MCF 10A (cell line): ENCODE measurements around the gene EP400. TPM values are rescaled to one million over a fixed set of nuclear protein-coding genes. Genes with fewer than 3 reads are reported as not detected.
"Not testable (repeated sequence)": the region's sequence is repeated elsewhere in the genome, so short reads cannot be mapped to it uniquely, and the experiment has no call there.

Source experiments
- BruUV-seq: library from RNA; stranded (reverse); fragments of 400-500 nt; replicated peaks from 2 replicates; lab custom pipeline; 2021; lab: Mats Ljungman, UMichigan
- CTCF ChIA-PET: fragments of 300-600 bp; sonication (Branson Sonifier 250); formaldehyde crosslinking; extraction: SDS; loops from one replicate; lab custom pipeline; 2021; ENCODE audit warnings: antibody characterized with exemption, inconsistent platforms; lab: Yijun Ruan, JAX
- POLR2A ChIA-PET: fragments of 300-600, 350-650 bp; sonication (Branson Sonifier 250); formaldehyde crosslinking; extraction: SDS; loops from one replicate; lab custom pipeline; 2020; ENCODE audit warnings: antibody characterized with exemption, inconsistent platforms; lab: Yijun Ruan, JAX
- DNase-seq: peaks from one replicate; pipeline ENCODE4 v3.0.0-alpha.2; 2018; ENCODE audit not compliant: unreplicated experiment
- H3K27ac Mint-ChIP-seq: one replicate; pipeline ENCODE4 v1.8.0; 2022; ENCODE audit warnings: mild to moderate bottlenecking, low read depth, mixed read lengths; ENCODE audit not compliant: unreplicated experiment
- H3K27me3 Mint-ChIP-seq: one replicate; pipeline ENCODE4 v1.8.0; 2022; ENCODE audit warnings: mixed read lengths; ENCODE audit not compliant: insufficient read depth, unreplicated experiment
- H3K36me3 Mint-ChIP-seq: one replicate; pipeline ENCODE4 v1.8.0; 2022; ENCODE audit warnings: mild to moderate bottlenecking, moderate library complexity, mixed read lengths; ENCODE audit not compliant: insufficient read depth, unreplicated experiment
- H3K4me1 Mint-ChIP-seq: one replicate; pipeline ENCODE4 v1.8.0; 2022; ENCODE audit warnings: mixed read lengths; ENCODE audit not compliant: insufficient read depth, unreplicated experiment
- H3K4me3 Mint-ChIP-seq: one replicate; pipeline ENCODE4 v1.8.0; 2022; ENCODE audit warnings: mild to moderate bottlenecking, moderate library complexity, mixed read lengths; ENCODE audit not compliant: unreplicated experiment
- H3K9me3 Mint-ChIP-seq: one replicate; pipeline ENCODE4 v1.8.0; 2022; ENCODE audit warnings: mixed read lengths; ENCODE audit not compliant: unreplicated experiment
- CTCF ChIP-seq: fragments of 200-600 bp; IDR thresholded peaks from one replicate; pipeline ENCODE4 v1.8.0; 2022; ENCODE audit warnings: antibody characterized with exemption, mild to moderate bottlenecking; ENCODE audit not compliant: unreplicated experiment
- intact Hi-C: fragments of 100-400 bp; cut with micrococcal nuclease; formaldehyde crosslinking; loops from 2 replicates; pipeline ENCODE4 v1.14.1; 2022
- total RNA-seq: library from RNA; stranded (reverse); gene quantifications from 2 replicates; pipeline ENCODE4 v1.2.3, GENCODE V29; 2022

EP400 gene
- total RNA-seq, 1 experiment from 2014 or later = 52.4 TPM

- Mint-ChIP-seq H3K27ac (no peak overlapping the region), H3K36me3 (peaks cover 66% of the 10 kb centered on the region), H3K4me3 (no peak overlapping the region), H3K4me1 (peaks cover 5% of the 10 kb centered on the region), H3K27me3 (no peaks in the 10 kb centered on the region), H3K9me3 (no peaks in the 10 kb centered on the region)
- ChIA-PET CTCF (interaction anchor here (1.9 kb wide), 1 partner anchor 19 kb away, joined by 7 read pairs; no protein-coding TSS in a partner anchor), POLR2A (no interaction called here)
- no peak for DNase-seq
- no TSS peak for BruUV-seq
- TF ChIP-seq CTCF = no peak
- intact Hi-C loops = no loop called here
Measured at GRCh38 chr12:131982041-131982440, 32.3 kb downstream of the EP400 start.

- CTCF ChIA-PET = interaction anchor here (1.9 kb wide), 1 partner anchor 18 kb away, joined by 7 read pairs; no protein-coding TSS in a partner anchor
- intact Hi-C loops = no loop called here
Measured at GRCh38 chr12:131983026-131983425, 33.3 kb downstream of the EP400 start.

GRCh38 chr12:131983554-131983953 lies 33.8 kb downstream of the EP400 start:
- ChIA-PET POLR2A (no interaction called here), CTCF (interaction anchor here (0.7 to 1.9 kb wide), 2 partner anchors 17 to 1749 kb away, joined by 3 to 7 read pairs; no protein-coding TSS in a partner anchor)
- BruUV-seq = no TSS peak
- H3K27ac Mint-ChIP-seq = no peak overlapping the region
- H3K36me3 Mint-ChIP-seq = peaks cover 79% of the 10 kb centered on the region
- H3K9me3 Mint-ChIP-seq = no peaks in the 10 kb centered on the region
- intact Hi-C loops = no loop called here
- no peak for DNase-seq
- no peaks in the 10 kb centered on the region for H3K27me3 Mint-ChIP-seq
- H3K4me1 Mint-ChIP-seq = no peaks in the 10 kb centered on the region
- no peak overlapping the region for H3K4me3 Mint-ChIP-seq
- no peak for TF ChIP-seq CTCF

More at GRCh38 chr12:131983026-131983425, 33.3 kb downstream of the EP400 start:
- Mint-ChIP-seq H3K27me3 (no peaks in the 10 kb centered on the region), H3K36me3 (peaks cover 75% of the 10 kb centered on the region), H3K4me1 (no peaks in the 10 kb centered on the region), H3K4me3 (no peak overlapping the region), H3K27ac (no peak overlapping the region), H3K9me3 (no peaks in the 10 kb centered on the region)
- no peak for DNase-seq
- POLR2A ChIA-PET = no interaction called here
- no peak for TF ChIP-seq CTCF
- no TSS peak for BruUV-seq

- no peak for TF ChIP-seq CTCF
- Mint-ChIP-seq H3K4me3 (no peak overlapping the region), H3K9me3 (no peaks in the 10 kb centered on the region), H3K4me1 (no peaks in the 10 kb centered on the region), H3K27me3 (no peaks in the 10 kb centered on the region), H3K36me3 (peaks cover 74% of the 10 kb centered on the region), H3K27ac (no peak overlapping the region)
- ChIA-PET CTCF (interaction anchor here (0.6 to 0.7 kb wide), 2 partner anchors 1067 to 1750 kb away, joined by 3 read pairs; no protein-coding TSS in a partner anchor), POLR2A (interaction anchor here (0.6 kb wide), 1 partner anchor 23 kb away, joined by 4 read pairs; no protein-coding TSS in a partner anchor)
- intact Hi-C loops = no loop called here
- DNase-seq = no peak
- BruUV-seq = no TSS peak
Measured at GRCh38 chr12:131984334-131984733, 34.6 kb downstream of the EP400 start.

- H3K4me3 Mint-ChIP-seq, DNase-seq, H3K9me3 Mint-ChIP-seq, POLR2A ChIA-PET, BruUV-seq, intact Hi-C loops, CTCF ChIA-PET, H3K27ac Mint-ChIP-seq, H3K4me1 Mint-ChIP-seq, H3K27me3 Mint-ChIP-seq: not testable (repeated sequence)
- H3K36me3 Mint-ChIP-seq = peaks cover 74% of the 10 kb centered on the region
Measured at GRCh38 chr12:131985510-131985875, 35.8 kb downstream of the EP400 start.
